Endothelial cell of umbilical vein (primary cell): ENCODE results near the gene HP. TPM values are rescaled to one million over a fixed set of nuclear protein-coding genes. Genes with fewer than 3 reads are reported as not detected.
A peak's percentile ranks its signal among the peaks of the same experiment; 100 is the strongest.

Source experiments
- BruUV-seq: library from RNA; stranded (reverse); fragments of 400-500 nt; replicated peaks from 2 replicates; lab custom pipeline; 2021; lab: Mats Ljungman, UMichigan
- CTCF ChIA-PET: fragments of 300-600, 350-600 bp; sonication (Branson Sonifier 250); formaldehyde crosslinking; loops from one replicate; lab custom pipeline; 2021; ENCODE audit warnings: antibody characterized with exemption, inconsistent platforms; lab: Charles Lee
- POLR2A ChIA-PET: fragments of 300-600, 350-600 bp; sonication (Branson Sonifier 250); formaldehyde crosslinking; loops from one replicate; lab custom pipeline; 2021; ENCODE audit warnings: antibody characterized with exemption, inconsistent platforms; lab: Charles Lee
- DNase-seq: peaks from one replicate; pipeline ENCODE4 v3.0.0-alpha.2; 2011; ENCODE audit warnings: low read depth, low spot score
- FAIRE-seq: peaks from 2 replicates; lab custom pipeline; 2011; peaks lifted over from hg19 to GRCh38; lab: Jason Lieb, UNC
- H2AFZ ChIP-seq: 2 replicates; pipeline ENCODE4 v1.6.0; 2012; ENCODE audit warnings: low read depth, low read length, control low read depth, inconsistent platforms
- H3K27ac ChIP-seq: 2 replicates; pipeline ENCODE4 v1.5.1; 2011; ENCODE audit warnings: low read depth, mild to moderate bottlenecking, control low read depth, low read length, moderate library complexity; ENCODE audit not compliant: insufficient read depth
- H3K27me3 ChIP-seq, 2 experiments: 2 replicates each; pipeline versions ENCODE4 v1.6.0 to v1.6.1; 2011; ENCODE audit warnings: low read length in 2 of 2, mixed read lengths in 1 of 2; ENCODE audit not compliant: control insufficient read depth in 2 of 2, insufficient read depth in 2 of 2
- H3K36me3 ChIP-seq, 2 experiments: 2 replicates in 1 of 2; 3 replicates in 1 of 2; pipeline ENCODE4 v1.5.1; 2011; ENCODE audit warnings: low read length in 2 of 2, mild to moderate bottlenecking in 1 of 2, moderate library complexity in 1 of 2; ENCODE audit not compliant: control insufficient read depth in 2 of 2, insufficient read depth in 2 of 2; ENCODE audit errors: extremely low read depth in 1 of 2
- H3K4me1 ChIP-seq: 3 replicates; pipeline ENCODE4 v1.5.1; 2011; ENCODE audit warnings: mild to moderate bottlenecking, low read length; ENCODE audit not compliant: control insufficient read depth, insufficient read depth; ENCODE audit errors: extremely low read depth
- H3K4me2 ChIP-seq: 2 replicates; pipeline ENCODE4 v1.6.1; 2011; ENCODE audit warnings: low read length, control low read depth, mixed read lengths; ENCODE audit not compliant: insufficient read depth
- H3K4me3 ChIP-seq, 3 experiments: fragments of 200-600 bp in 1 of 3; sonication (generic), shearing (Covaris generic) in 1 of 3; replicated peaks in 1 of 3; 2 replicates each; pipeline ENCODE4 v1.5.1; 2011 to 2016; ENCODE audit warnings: control low read depth in 3 of 3, low read length in 3 of 3, mild to moderate bottlenecking in 2 of 3, inconsistent platforms in 1 of 3, low read depth in 1 of 3, moderate library complexity in 1 of 3; ENCODE audit not compliant: insufficient read depth in 1 of 3
- H3K79me2 ChIP-seq: 2 replicates; pipeline ENCODE4 v1.6.0; 2012; ENCODE audit warnings: low read length, inconsistent platforms; ENCODE audit not compliant: control insufficient read depth, insufficient read depth
- H3K9ac ChIP-seq: replicated peaks from 2 replicates; pipeline ENCODE3; 2011; ENCODE audit warnings: low read length, control low read depth; ENCODE audit not compliant: insufficient read depth; ENCODE audit errors: extremely low read depth
- H3K9me1 ChIP-seq: replicated peaks from 3 replicates; pipeline ENCODE4 v1.6.0; 2011; ENCODE audit warnings: mild to moderate bottlenecking, low read length; ENCODE audit not compliant: control insufficient read depth, insufficient read depth; ENCODE audit errors: extremely low read depth
- H3K9me3 ChIP-seq: replicated peaks from 2 replicates; pipeline ENCODE4 v1.5.1; 2012; ENCODE audit warnings: low read length, inconsistent platforms; ENCODE audit not compliant: control insufficient read depth, insufficient read depth
- H4K20me1 ChIP-seq: replicated peaks from 2 replicates; pipeline ENCODE3; 2011; ENCODE audit warnings: mild to moderate bottlenecking, low read length; ENCODE audit not compliant: control insufficient read depth, insufficient read depth; ENCODE audit errors: extremely low read depth
- EZH2 ChIP-seq: IDR thresholded peaks from 2 replicates; pipeline ENCODE4 v1.6.1; 2012; ENCODE audit warnings: borderline replicate concordance, low read depth, mild to moderate bottlenecking, moderate library complexity, low read length, inconsistent platforms; ENCODE audit not compliant: severe bottlenecking
- FOS ChIP-seq: IDR thresholded peaks from 2 replicates; pipeline ENCODE4 v1.6.1; 2011; ENCODE audit warnings: mild to moderate bottlenecking, low read length, moderate library complexity, borderline replicate concordance; ENCODE audit not compliant: insufficient read depth
- GATA2 ChIP-seq: IDR thresholded peaks from 2 replicates; pipeline ENCODE4 v1.7.0; 2011; ENCODE audit warnings: low read depth, mild to moderate bottlenecking, moderate library complexity, mixed read lengths, low read length; ENCODE audit not compliant: insufficient read length, insufficient read depth
- JUN ChIP-seq: IDR thresholded peaks from 2 replicates; pipeline ENCODE4 v1.6.1; 2011; ENCODE audit warnings: borderline replicate concordance, low read depth; ENCODE audit not compliant: insufficient read length, insufficient read depth
- MYC ChIP-seq: IDR thresholded peaks from one replicate; pipeline ENCODE4 v1.6.1; 2011; ENCODE audit warnings: mild to moderate bottlenecking, low read depth, low read length
- POLR2A ChIP-seq: IDR thresholded peaks from 2 replicates; pipeline ENCODE4 v1.6.1; 2012; ENCODE audit warnings: low read depth, mild to moderate bottlenecking, control low read depth, low read length
- POLR2AphosphoS5 ChIP-seq: IDR thresholded peaks from 2 replicates; pipeline ENCODE4 v1.6.1; 2012; ENCODE audit warnings: low read depth, mild to moderate bottlenecking, control low read depth, low read length, moderate library complexity; ENCODE audit not compliant: insufficient read depth
- dilution Hi-C: fragments of 300-500 bp; cut with MboI; formaldehyde crosslinking; loops from one replicate; pipeline ENCODE4 v1.15.0; 2019; ENCODE audit warnings: low sequenced_read_pairs; ENCODE audit not compliant: extremely low pct_ligation_motif_present
- intact Hi-C: fragments of 100-400 bp; cut with micrococcal nuclease; formaldehyde crosslinking; loops from one replicate; pipeline ENCODE4 v1.10.0; 2022
- polyA plus RNA-seq, 4 experiments: library from polyadenylated mRNA; depleted of rRNA in 3 of 4; stranded (reverse) in 3 of 4; unstranded in 1 of 4; fragments of >200 nt; gene quantifications; 2 replicates each; pipeline versions ENCODE4 v1.2.1 to v1.2.3, GENCODE V29; 2011 to 2012; ENCODE audit warnings: missing spikeins in 1 of 4
- total RNA-seq: library from RNA; stranded (reverse); gene quantifications from 2 replicates; pipeline ENCODE4 v1.2.3, GENCODE V29; 2021
- TF ChIP-seq, protein P1 (sequence below), 2 donors: IDR thresholded peaks; 1 replicate in 1 of 2; 2 replicates in 1 of 2; pipeline ENCODE4 v1.5.1; 2011; ENCODE audit warnings: low read length in 2 of 2, mild to moderate bottlenecking in 2 of 2, moderate library complexity in 2 of 2, control low read depth in 1 of 2, inconsistent platforms in 1 of 2, low read depth in 1 of 2; ENCODE audit not compliant: insufficient read depth in 1 of 2; ENCODE audit errors: extremely low read depth in 1 of 2
- TF ChIP-seq, protein P2 (sequence below): IDR thresholded peaks from 2 replicates; pipeline ENCODE4 v1.6.1; 2011; ENCODE audit not compliant: insufficient read depth, insufficient read length

Gene HP
- total and polyA plus RNA-seq, 2 donors (not counting 3 experiments of a cell fraction or from before 2014, with no cell fraction given) = not detected

DNA sequence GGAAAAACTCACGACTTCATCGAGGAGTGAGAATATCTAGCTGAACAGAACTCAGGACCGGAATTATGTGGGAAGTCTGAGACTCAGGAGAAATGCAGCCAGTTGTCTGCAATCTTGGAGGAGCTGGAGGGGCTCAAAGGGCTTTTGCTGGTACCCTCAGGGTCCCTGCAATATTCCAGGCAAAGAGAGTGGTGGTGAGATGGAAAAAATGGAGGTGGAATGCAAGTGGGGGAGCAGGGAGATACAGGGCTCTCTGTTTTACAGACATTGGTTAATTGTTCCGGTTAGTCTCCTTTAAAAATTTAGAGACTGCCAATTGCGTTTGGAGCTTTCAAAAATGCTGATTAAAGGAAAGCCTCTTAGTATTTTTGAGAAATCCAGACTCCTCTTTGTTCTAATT, 18.2 kb upstream of the HP start:
- DNase-seq (no peak), FAIRE-seq (no peak)
- CTCF ChIA-PET = no interaction called here
- Histone ChIP-seq H3K36me3 (no peaks in the 10 kb centered on the region), H3K27me3 (no peaks in the 10 kb centered on the region), H4K20me1 (no peaks in the 10 kb centered on the region), H3K4me3 (no peak overlapping the region), H3K79me2 (no peaks in the 10 kb centered on the region), H3K27ac (no peak overlapping the region), H3K9me1 (no peaks in the 10 kb centered on the region), H3K9ac (no peak overlapping the region), H2AFZ (no peak overlapping the region), H3K4me1 (no peaks in the 10 kb centered on the region), H3K4me2 (no peak overlapping the region), H3K9me3 (no peaks in the 10 kb centered on the region)
- intact Hi-C loops = no loop called here
- TF ChIP-seq POLR2AphosphoS5 (no peak), FOS (no peak), POLR2A (no peak)
- no TSS peak for BruUV-seq
- POLR2A ChIA-PET = no interaction called here
- dilution Hi-C loops = no loop called here

DNA sequence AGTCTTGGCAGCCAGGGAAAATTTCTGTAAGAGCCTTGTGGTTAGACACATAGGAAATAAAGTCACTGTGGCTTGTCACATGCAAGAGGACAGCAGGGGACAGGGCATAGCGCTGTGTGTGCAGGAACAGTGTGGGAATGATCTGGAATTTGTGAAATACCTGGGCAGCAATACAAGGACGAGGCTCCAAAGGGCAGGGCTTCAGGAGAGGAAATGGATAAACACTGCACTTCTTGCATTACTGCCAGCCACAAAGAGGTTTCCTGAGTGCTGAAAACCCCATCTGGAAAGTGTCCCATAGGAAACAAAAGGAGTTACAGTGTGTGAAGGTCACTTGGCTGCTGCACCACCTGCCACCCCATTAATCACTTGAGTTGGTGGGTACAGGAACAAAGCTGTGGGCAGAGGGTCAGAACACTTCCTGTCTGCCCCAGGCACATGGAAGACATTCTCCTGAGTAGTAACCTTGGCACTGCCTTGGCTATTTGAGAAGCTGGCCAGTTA, 12.1 kb upstream of the HP start:
- Histone ChIP-seq H3K27ac (no peak overlapping the region), H3K79me2 (no peaks in the 10 kb centered on the region), H3K4me2 (no peak overlapping the region), H2AFZ (no peak overlapping the region), H3K4me1 (no peaks in the 10 kb centered on the region), H3K9me1 (no peaks in the 10 kb centered on the region), H3K27me3 (no peaks in the 10 kb centered on the region), H3K9ac (no peak overlapping the region), H3K4me3 (no peak overlapping the region), H4K20me1 (no peaks in the 10 kb centered on the region), H3K36me3 (no peaks in the 10 kb centered on the region), H3K9me3 (no peaks in the 10 kb centered on the region)
- BruUV-seq = no TSS peak
- TF ChIP-seq EZH2 = no peak
- no peak for TF ChIP-seq MYC
- TF ChIP-seq POLR2AphosphoS5 = no peak
- TF ChIP-seq, protein P1, sequence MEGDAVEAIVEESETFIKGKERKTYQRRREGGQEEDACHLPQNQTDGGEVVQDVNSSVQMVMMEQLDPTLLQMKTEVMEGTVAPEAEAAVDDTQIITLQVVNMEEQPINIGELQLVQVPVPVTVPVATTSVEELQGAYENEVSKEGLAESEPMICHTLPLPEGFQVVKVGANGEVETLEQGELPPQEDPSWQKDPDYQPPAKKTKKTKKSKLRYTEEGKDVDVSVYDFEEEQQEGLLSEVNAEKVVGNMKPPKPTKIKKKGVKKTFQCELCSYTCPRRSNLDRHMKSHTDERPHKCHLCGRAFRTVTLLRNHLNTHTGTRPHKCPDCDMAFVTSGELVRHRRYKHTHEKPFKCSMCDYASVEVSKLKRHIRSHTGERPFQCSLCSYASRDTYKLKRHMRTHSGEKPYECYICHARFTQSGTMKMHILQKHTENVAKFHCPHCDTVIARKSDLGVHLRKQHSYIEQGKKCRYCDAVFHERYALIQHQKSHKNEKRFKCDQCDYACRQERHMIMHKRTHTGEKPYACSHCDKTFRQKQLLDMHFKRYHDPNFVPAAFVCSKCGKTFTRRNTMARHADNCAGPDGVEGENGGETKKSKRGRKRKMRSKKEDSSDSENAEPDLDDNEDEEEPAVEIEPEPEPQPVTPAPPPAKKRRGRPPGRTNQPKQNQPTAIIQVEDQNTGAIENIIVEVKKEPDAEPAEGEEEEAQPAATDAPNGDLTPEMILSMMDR (IDR thresholded peaks at IDR 0.05; ENCODE audit: extremely low read depth in 1 of 2, insufficient read depth in 1 of 2, low read depth in 1 of 2, low read length in 2 of 2) = no peak
- TF ChIP-seq GATA2 = no peak
- TF ChIP-seq JUN = no peak
- no peak for TF ChIP-seq FOS
- TF ChIP-seq POLR2A = no peak
- TF ChIP-seq, protein P2, sequence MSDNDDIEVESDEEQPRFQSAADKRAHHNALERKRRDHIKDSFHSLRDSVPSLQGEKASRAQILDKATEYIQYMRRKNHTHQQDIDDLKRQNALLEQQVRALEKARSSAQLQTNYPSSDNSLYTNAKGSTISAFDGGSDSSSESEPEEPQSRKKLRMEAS = no peak
- intact Hi-C loops (no loop called here), dilution Hi-C loops (no loop called here)
- CTCF ChIA-PET = no interaction called here
- peak; percentile 57 for DNase-seq
- FAIRE-seq = no peak
- POLR2A ChIA-PET = no interaction called here
